Liver (tissue), 3 donors: ENCODE measurements around the gene IFIH1.

ENCODE experiments used
- CTCF ChIP-seq: fragments of 150-350 bp; IDR thresholded peaks from 2 replicates; pipeline ENCODE4 v1.5.1; 2017; ENCODE audit warnings: improper control_type of control experiment, low read depth, low read length; ENCODE audit not compliant: missing input control
- EGR1 ChIP-seq, 2 donors: IDR thresholded peaks; 2 replicates each; pipeline ENCODE4 v1.6.1; 2016 to 2018; ENCODE audit warnings: antibody characterized with exemption in 2 of 2, low read depth in 2 of 2
- FOXA1 ChIP-seq: IDR thresholded peaks from 2 replicates; pipeline ENCODE4 v1.6.1; 2016; ENCODE audit warnings: antibody characterized with exemption
- GABPA ChIP-seq, 2 donors: IDR thresholded peaks in 1 of 2; conservative IDR thresholded peaks in 1 of 2; 2 replicates each; pipeline ENCODE4 v1.6.1; 2016; ENCODE audit warnings: antibody characterized with exemption in 2 of 2, mild to moderate bottlenecking in 1 of 2, moderate library complexity in 1 of 2
- JUND ChIP-seq, 2 donors: IDR thresholded peaks; 2 replicates each; pipeline ENCODE4 v1.6.1; 2016; ENCODE audit warnings: antibody characterized with exemption in 2 of 2
- MAX ChIP-seq: IDR thresholded peaks from 2 replicates; pipeline ENCODE4 v1.6.1; 2016; ENCODE audit warnings: antibody characterized with exemption
- NR2F2 ChIP-seq: IDR thresholded peaks from 2 replicates; pipeline ENCODE4 v1.6.1; 2016; ENCODE audit warnings: antibody characterized with exemption
- RAD21 ChIP-seq, 2 donors: IDR thresholded peaks; 2 replicates each; pipeline ENCODE4 v1.6.1; 2016; ENCODE audit warnings: antibody characterized with exemption in 2 of 2, mild to moderate bottlenecking in 2 of 2
- REST ChIP-seq: IDR thresholded peaks from 2 replicates; pipeline ENCODE4 v1.6.1; 2016; ENCODE audit warnings: antibody characterized with exemption, mild to moderate bottlenecking
- RXRA ChIP-seq, 2 donors: IDR thresholded peaks; 2 replicates each; pipeline ENCODE4 v1.6.1; 2017 to 2018; ENCODE audit warnings: antibody characterized with exemption in 2 of 2, mild to moderate bottlenecking in 1 of 2
- SP1 ChIP-seq: IDR thresholded peaks from 2 replicates; pipeline ENCODE4 v1.6.1; 2018; ENCODE audit warnings: antibody characterized with exemption, mild to moderate bottlenecking
- TAF1 ChIP-seq: conservative IDR thresholded peaks from 2 replicates; pipeline ENCODE4 v1.6.1; 2016; ENCODE audit warnings: antibody characterized with exemption, mild to moderate bottlenecking
- YY1 ChIP-seq: IDR thresholded peaks from 2 replicates; pipeline ENCODE4 v1.6.1; 2016; ENCODE audit warnings: antibody characterized with exemption, mild to moderate bottlenecking
- TF ChIP-seq, protein P1 (sequence below): IDR thresholded peaks from 2 replicates; pipeline ENCODE4 v1.6.1; 2016; ENCODE audit warnings: antibody characterized with exemption
- donor health status: healthy.
- donor health status: healthy.

- TF ChIP-seq CTCF: no peak
- no peak for TF ChIP-seq FOXA1
- TF ChIP-seq JUND (IDR thresholded peaks at IDR 0.05): no peak
- no peak for TF ChIP-seq GABPA (IDR thresholded peaks at IDR 0.05 in 1 of 2, conservative IDR thresholded peaks at IDR 0.05 in 1 of 2)
- no peak for TF ChIP-seq MAX
- no peak for TF ChIP-seq RAD21 (IDR thresholded peaks at IDR 0.05)
- no peak for TF ChIP-seq SP1
- TF ChIP-seq YY1: no peak
- TF ChIP-seq, protein P1, sequence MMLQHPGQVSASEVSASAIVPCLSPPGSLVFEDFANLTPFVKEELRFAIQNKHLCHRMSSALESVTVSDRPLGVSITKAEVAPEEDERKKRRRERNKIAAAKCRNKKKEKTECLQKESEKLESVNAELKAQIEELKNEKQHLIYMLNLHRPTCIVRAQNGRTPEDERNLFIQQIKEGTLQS: no peak
- no peak for TF ChIP-seq TAF1
- no peak for TF ChIP-seq REST
- no peak for TF ChIP-seq EGR1 (IDR thresholded peaks at IDR 0.05; ENCODE audit: low read depth in 2 of 2)
- no peak for TF ChIP-seq RXRA (IDR thresholded peaks at IDR 0.05)
- no peak for TF ChIP-seq NR2F2
Measured at GRCh38 chr2:162315938-162316337, 2.5 kb downstream of the IFIH1 start.
